GM18517 (cell line): ENCODE results near the gene THPO.

Experiments used
- ATAC-seq: cut with Tn5 transposase; IDR thresholded peaks from one replicate; pipeline ENCODE4 v1.9.1; 2021; ENCODE audit warnings: mild to moderate bottlenecking, moderate library complexity; ENCODE audit not compliant: unreplicated experiment

The THPO gene

DNA sequence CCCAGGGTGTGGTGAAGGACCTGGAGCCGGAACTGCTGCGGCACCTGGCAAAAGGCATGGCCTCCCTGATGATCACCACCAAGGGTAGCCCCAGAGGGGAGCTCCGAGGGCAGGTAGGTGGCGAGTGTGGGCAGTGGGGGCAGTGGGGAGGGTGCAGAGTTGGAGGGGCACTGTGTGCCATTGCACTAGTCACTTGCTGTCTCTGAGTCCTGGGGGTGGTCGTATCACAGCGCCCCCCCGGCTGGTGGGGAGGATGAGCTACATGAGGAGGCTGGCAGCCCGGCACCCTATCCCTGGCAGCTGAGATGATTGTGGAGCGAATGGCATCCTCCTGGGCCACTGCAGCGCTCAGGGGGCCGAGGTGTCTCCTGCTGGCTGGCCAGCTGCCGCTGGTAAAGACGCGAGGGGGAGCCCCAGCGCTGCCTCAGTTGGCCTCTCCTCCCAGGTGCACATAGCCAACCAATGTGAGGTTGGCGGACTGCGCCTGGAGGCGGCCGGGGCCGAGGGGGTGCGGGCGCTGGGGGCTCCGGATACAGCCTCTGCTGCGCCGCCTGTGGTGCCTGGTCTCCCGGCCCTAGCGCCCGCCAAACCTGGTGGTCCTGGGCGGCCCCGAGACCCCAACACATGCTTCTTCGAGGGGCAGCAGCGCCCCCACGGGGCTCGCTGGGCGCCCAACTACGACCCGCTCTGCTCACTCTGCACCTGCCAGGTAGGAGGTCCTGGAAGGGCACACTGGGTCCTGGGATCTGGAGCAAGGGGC, 8.2 kb upstream of the THPO start:
- no peak for ATAC-seq

DNA sequence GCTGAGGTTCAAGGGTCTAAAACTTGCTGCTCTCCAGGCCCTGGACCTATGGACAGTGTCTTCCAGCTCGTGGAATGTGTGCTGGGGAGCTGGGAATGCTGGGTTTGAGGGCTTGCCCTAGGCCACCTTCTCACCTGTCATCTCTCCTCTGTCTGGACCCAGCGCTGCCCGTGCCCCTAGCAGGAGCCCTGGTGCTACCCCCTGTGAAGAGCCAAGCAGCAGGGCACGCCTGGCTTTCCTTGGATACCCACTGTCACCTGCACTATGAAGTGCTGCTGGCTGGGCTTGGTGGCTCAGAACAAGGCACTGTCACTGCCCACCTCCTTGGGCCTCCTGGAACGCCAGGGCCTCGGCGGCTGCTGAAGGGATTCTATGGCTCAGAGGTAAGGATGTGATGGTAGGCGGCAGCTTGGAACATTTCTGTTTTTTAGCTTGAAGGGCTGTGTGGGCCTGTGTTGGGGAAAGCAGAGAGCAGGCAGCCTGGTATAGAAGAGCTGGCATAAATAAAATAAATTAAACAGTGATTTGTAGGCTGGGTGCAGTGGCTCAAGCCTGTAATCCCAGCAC, 6.9 kb upstream of the THPO start:
- ATAC-seq = no peak

DNA sequence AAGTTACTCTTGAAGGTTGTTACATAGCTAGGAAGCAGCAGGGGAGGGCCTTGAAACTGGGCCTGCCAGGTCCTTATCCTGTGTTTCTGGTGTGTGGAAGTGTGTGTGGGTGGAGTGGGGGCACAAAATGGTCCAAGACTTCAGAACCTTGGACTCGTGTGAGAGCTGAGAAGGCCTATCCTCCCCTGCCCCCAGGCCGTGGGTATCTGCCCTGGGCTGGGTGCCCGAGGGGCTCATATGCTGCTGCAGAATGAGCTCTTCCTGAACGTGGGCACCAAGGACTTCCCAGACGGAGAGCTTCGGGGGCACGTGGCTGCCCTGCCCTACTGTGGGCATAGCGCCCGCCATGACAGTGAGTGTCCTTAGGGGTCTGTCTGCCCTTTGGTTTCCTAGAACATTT, 6.3 kb upstream of the THPO start:
- ATAC-seq = no peak

DNA sequence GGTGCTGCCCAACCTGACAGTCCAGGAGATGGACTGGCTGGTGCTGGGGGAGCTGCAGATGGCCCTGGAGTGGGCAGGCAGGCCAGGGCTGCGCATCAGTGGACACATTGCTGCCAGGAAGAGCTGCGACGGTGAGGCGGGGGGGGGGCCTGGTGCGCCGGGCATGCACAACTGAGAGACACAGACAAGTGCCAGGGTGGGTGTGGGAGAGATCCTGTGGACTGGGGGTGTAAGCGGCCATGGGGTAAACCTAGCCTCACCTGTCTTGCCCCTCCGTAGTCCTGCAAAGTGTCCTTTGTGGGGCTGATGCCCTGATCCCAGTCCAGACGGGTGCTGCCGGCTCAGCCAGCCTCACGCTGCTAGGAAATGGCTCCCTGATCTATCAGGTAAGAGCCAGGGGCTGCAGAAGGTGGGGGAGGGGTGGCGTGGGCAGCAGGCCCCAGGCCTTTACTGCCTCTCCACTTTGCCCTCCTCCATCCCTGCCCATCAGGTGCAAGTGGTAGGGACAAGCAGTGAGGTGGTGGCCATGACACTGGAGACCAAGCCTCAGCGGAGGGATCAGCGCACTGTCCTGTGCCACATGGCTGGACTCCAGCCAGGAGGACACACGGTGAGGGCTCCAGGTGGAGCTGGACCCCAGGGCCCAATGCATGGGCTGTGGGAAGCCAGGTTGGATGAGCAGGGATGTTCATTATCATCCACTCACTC, 5.2 kb upstream of the THPO start:
- ATAC-seq = no peak

DNA sequence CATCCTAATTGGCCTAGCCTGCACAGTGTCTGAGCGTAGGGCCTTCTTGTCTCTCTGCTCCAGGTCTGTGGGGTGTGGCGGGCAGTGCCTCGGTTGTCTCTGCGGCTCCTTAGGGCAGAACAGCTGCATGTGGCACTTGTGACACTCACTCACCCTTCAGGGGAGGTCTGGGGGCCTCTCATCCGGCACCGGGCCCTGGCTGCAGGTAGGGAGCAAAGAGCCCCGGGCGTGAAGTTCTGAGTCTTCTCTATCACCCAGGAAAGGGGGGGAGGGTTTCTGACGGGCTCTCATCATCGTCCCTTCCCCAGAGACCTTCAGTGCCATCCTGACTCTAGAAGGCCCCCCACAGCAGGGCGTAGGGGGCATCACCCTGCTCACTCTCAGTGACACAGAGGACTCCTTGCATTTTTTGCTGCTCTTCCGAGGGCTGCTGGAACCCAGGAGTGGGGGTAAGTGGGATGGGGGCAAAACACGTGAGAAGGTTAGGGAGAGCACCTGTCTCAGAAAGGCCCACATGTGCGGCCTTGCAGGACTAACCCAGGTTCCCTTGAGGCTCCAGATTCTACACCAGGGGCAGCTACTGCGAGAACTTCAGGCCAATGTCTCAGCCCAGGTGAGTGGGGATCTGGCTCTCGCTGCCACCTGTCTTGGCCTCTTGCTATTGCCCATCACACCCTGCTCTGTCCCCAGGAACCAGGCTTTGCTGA, 4.5 kb upstream of the THPO start:
- no peak for ATAC-seq

DNA sequence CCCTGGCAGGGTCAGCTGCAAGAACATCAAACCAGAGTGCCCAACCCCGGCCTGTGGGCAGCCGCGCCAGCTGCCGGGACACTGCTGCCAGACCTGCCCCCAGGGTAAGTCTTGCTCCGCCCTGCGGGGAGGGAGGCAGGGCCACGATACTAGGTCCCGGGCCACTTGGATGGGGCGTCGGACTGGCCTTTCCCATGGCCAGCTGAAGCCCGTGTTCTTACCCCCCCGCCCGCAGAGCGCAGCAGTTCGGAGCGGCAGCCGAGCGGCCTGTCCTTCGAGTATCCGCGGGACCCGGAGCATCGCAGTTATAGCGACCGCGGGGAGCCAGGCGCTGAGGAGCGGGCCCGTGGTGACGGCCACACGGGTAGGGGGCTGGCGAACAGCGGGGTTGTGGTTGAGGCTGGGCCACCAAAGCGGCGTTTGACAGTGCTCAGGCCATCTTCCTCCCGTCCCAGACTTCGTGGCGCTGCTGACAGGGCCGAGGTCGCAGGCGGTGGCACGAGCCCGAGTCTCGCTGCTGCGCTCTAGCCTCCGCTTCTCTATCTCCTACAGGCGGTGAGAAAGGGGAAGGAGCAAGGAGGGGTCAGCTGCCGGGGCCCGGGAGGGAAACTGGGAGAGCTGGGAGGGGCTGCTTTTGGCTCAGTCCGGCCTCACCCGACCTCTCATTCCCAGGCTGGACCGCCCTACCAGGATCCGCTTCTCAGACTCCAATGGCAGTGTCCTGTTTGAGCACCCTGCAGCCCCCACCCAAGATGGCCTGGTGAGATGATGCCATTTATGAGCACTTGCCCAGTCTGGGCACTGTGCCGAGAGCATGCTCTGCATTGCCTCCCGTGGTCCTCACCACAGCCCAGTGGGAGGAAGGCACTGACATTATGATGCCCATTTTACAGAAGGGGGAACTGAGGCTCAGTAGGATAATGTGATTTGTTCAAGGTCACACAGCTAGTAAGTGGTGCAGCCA, 3.5 kb upstream of the THPO start:
- ATAC-seq = no peak

DNA sequence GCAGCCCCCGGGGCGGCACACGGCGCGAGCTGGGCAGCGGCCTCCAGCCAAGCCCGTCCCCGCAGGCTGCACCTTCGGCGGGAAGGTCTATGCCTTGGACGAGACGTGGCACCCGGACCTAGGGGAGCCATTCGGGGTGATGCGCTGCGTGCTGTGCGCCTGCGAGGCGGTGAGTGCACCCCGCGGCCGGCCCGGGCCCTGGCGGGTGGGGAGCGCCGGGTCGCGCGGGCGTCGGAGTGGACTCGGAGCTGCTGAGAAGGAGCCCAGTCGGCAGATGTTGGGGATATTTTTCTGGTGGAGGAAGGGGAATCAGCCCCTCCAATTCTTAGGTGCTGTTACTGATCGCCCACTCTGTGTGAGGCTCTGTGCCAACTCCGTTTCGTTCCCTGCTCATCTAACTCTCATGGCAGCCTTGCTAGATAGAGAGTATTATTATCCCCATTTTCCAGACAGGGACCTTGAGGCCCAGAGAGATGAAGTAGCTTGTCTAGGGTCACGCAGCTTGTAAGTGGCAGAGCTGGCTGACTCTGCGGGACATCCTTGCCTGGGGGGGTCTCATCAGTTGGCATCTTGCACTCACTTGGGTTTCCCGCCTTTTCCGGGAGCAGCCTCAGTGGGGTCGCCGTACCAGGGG, 2.7 kb upstream of the THPO start:
- no peak for ATAC-seq

DNA sequence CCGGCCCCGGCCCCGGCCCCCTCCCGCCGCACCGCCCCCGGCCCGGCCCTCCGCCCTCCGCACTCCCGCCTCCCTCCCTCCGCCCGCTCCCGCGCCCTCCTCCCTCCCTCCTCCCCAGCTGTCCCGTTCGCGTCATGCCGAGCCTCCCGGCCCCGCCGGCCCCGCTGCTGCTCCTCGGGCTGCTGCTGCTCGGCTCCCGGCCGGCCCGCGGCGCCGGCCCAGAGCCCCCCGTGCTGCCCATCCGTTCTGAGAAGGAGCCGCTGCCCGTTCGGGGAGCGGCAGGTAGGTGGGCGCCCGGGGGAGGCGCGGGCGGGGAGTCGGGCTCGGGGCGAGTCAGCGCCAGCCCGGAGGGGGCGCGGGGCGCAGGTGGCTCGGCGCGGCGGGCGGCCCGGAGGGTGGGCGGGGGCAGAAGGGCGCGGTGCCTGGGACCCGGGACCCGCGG, 2.2 kb upstream of the THPO start:
- no peak for ATAC-seq

DNA sequence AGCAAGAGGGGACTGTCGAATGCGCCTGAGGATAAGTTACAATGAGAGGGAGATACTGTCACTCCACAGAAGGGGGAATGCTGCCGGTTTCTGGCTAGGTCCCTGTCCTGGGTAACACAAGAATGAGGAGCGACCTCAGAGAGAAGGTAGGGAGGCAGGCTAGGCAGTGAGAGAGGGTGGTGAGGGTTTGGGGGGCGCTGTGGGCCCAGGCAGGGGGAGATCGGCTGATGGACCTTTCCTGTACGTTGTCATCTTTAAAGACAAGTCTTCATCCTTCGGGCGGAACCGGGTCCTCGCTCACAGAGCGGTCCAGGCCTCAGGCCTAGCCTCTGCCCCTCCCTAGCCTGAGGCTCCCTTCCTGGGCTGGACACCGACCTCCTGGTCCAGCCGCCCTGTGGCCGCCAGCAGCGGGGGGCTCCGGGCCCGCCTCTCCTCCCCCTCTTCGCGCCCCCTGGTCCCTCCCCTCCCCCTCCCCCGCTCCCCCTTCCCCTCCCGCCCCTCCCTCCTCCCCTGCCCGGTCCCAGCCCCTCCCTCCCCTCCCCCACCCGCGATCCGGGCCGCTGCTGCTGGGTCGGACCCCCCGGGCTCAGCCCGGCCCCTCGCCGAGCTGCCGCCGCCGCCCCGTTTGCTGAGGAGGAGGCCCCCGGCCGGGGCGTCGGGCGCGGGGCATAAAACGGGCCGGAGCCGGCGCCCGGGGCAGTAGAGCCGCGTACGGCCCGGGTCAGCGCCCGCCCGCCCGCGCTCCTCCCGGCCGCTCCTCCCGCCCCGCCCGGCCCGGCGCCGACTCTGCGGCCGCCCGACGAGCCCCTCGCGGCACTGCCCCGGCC, 1.6 kb upstream of the THPO start, which contains the start of gene CHRD:
TSS of gene CHRD (plus strand) at position 697 of the 827 bp plus-strand sequence. CDS start 265 bp downstream, outside the sequence.
- ATAC-seq = no peak

DNA sequence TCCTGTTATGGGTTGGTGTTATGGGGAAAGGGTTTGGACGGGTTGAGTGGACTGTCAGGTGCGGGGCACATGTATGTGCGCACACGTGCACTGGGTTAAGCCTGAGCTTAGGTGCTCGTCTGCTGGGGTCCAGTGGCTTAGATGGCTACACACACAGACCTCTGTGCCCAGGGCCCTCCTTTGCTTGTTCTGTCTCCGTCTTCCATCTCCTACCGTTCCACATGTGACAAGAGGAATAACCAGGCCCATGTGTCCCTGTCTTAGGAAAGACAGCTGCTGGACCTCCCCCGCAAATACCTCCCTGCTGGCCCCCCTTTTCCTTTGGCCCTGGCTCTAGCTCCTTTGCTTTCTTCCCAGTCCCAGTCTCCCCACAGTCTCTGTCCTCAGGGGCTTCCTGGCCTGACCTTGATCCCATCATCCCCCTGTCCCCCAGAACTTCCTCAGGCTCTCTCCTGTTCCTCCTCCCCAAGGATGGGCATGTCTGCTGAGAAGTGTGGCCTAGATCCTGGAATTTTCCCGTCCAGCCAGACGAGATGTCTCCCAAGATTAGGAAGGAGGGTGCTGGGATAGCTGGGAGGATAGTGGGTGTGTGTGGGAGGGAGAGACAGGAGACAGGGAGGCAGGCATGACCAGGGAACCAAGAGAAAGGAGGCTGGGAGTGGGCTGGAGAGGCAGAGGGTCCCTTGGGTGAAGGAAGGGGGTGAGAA, 797 bp upstream of the THPO start:
- no peak for ATAC-seq

DNA sequence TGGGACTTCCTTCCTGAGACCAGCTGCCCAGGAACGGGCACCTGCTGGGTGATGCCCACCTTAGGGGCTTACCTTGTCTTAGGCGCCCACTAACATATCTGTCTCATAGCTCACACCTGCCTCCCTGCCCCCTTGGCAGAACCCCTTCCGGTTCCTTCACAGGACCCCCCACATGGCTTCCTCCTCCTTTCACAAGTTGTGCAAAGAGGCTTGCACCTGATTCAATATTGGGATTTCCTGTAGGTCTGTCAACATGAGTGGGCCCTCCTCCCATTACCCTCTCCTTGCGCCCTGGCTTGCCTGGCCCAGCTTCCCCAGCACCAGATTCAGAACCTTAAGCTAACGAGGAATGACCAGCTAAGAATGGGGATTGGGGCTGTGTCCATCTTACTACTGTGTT, 633 bp downstream of the THPO start:
- no peak for ATAC-seq

DNA sequence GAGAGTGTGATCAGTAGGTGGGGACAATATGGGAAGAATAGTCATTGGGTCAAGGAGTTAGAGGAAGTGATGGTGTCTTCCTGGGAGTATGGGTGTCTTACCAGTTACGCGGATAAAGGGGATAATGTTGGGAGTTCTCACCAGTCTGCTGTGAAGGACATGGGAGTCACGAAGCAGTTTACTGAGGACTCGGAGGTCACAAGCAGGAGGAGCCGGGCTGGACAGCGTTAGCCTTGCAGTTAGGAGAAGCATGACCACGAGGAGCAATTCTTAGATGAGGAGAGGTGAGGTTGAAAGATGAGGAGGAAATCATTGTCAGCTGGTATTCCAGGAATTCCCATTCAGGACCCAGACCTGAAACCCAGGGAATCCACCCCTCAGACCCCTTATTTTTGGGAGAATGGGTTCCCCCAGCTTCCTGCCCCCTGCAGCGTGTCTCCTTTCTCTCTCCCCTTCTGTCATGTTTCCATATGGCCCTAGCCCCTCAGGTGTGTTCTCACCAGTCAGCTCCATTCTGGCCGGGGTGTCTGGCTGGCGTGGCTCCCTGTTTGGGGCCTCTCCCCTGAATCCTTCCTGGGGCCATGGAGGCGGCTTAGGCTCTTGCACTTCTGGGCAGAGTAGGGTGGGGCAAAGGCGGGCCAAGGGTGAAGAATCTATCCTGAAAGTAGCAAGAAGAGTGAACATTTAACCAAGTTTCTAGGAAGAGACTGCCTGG, 2.1 kb downstream of the THPO start:
- no peak for ATAC-seq

DNA sequence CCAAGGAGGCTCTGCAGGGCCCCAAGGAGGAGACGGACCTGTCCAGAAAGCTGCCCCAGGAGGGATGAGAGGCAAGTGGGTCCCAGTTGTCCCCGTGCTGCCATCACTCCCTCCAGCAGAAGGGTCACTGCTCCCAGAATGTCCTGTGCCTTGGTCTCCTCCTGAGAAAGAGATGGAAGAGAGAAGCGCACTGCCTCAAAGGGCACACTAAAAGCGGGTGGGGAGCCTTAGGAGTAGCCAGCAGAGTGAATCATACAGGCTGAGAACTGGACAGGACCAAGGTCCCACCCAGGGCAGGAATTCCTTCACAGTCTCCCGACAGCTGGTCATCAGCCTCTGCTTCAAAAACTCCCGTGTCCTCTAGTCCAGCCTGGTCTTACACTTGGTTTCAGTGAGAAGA, 4.6 kb downstream of the THPO start:
- no peak for ATAC-seq

DNA sequence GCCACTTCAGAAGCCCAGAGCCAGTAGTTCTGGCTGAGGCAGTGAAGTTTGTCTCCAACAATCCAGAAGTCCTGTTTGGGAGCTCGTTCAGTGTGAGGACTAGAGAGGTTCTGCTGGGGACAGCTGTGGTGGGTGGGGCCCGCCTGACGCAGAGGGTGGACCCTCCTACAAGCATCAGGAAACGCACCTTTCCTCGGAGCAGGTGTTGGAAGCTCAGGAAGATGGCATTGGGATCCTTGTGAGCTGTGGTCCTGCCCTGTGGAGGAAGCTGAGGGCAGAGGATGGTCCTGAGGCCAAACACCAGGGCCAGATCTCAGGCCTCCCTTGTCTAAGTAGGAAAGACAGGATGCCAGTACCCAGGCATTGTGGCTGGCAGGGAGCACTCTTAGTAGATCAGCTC, 5.1 kb downstream of the THPO start:
- no peak for ATAC-seq

DNA sequence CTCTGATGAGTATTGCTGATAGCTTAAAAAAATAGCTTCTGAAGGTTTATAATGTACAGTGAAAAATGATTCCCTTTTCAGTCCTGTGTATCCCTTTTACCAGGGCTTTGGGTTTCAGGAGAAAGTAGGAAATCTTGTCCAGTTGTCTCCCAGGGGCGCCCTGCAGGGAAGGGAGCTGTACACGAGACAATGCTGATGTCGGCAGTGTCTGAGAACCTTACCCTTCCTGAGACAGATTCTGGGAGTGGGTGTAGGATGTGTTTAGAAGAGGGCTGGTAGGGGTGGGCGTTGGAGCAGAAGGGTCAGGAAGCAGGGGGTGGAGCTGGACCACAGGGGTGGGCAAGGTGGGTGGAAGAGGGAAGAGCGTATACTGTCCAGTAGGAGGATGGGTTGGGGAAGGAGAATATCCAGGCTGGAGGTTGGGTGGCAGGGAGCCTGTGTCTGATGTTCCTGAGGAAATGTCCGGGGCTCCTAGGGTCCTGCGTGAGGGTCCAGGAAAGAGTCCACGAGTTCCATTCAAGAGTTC, 5.6 kb downstream of the THPO start:
- no peak for ATAC-seq

DNA sequence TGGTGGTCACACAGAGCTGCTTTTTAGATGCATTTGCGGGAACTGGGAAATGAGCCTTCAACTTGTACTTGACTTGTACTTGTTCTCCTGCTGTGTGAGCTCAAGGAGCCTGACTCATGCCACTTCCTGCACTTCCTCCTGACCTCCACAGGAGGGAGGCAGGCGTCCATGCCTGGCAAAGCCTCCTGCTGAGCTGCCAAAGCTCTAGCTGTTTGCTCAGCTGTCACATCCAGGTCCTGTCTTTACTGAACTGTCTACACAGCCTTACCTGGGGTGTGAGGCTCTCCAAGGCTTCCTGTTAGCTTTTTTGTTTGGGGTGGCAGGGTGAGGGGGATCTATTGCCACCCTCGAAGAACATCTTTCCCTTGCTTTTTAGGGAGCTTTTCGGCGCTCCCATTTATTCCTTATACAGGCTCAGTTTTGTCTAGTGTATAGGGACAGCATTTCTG, 6.4 kb downstream of the THPO start:
- ATAC-seq = no peak

DNA sequence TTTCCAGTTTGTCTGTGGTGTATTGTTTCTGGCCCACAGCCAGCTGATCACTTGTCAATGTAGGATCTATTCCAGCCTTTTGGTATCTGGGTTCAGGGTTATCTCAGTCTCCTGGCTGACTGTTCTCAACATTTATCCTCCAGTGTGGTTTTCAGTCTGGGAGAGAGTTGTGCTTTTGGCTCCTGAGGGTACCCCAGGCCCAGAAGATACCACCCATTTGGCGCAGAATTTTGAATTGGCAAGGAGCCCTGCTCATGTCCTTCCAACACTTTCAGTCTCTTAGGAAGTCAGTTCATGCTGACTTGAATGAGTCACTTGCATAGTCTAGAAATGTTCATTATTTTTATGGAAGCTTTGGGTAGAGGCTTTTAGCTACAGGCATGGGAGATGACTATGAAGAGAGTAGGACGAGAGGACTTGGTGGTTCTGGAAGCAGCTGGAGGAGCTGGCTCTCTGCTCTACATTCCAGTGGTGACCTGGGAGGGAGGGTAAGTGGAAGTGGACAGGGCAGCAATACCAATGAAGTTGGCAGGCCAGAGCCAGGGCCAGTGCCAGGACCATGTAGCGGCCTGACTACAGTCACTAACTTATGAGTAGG, 9.3 kb downstream of the THPO start:
- no peak for ATAC-seq
